Caco-2 (cell line): Measurements from ENCODE around the gene CTAGE1. TPM values are rescaled to one million over a fixed set of nuclear protein-coding genes. Genes with fewer than 3 reads are reported as not detected.
"Not testable (repeated sequence)": the region's sequence is repeated elsewhere in the genome, so short reads cannot be mapped to it uniquely, and the experiment has no call there.

Experiments
- BruUV-seq: library from RNA; stranded (reverse); fragments of 400-500 nt; replicated peaks from 2 replicates; lab custom pipeline; 2021; lab: Mats Ljungman, UMichigan
- CTCF ChIA-PET: fragments of 300-600 bp; sonication (Branson Sonifier 250); formaldehyde crosslinking; loops from one replicate; lab custom pipeline; 2022; ENCODE audit warnings: antibody characterized with exemption; lab: Charles Lee
- POLR2A ChIA-PET: fragments of 300-600 bp; sonication (Branson Sonifier 250); formaldehyde crosslinking; loops from one replicate; lab custom pipeline; 2022; ENCODE audit warnings: antibody characterized with exemption; lab: Charles Lee
- DNase-seq, 2 experiments: peaks; one replicate each; pipeline versions ENCODE4 v3.0.0 to v3.0.0-alpha.2; 2020 to 2022
- H3K27me3 ChIP-seq: replicated peaks from 2 replicates; pipeline ENCODE4 v1.6.0; 2011; ENCODE audit warnings: low read length; ENCODE audit not compliant: control insufficient read depth, insufficient read depth
- H3K36me3 ChIP-seq: 2 replicates; pipeline ENCODE4 v1.5.1; 2011; ENCODE audit warnings: low read length; ENCODE audit not compliant: control insufficient read depth, insufficient read depth
- H3K4me1 ChIP-seq: fragments of 250-450 bp; sonication (Bioruptor Pico); 2 replicates; pipeline ENCODE4 v1.5.1; 2020; ENCODE audit warnings: mild to moderate bottlenecking
- H3K4me3 ChIP-seq: 2 replicates; pipeline ENCODE4 v1.5.1; 2011; ENCODE audit warnings: low read depth, mild to moderate bottlenecking, control low read depth, low read length
- H3K9me3 ChIP-seq: fragments of 250-450 bp; sonication (Bioruptor Pico); 2 replicates; pipeline ENCODE4 v1.5.1; 2020; ENCODE audit warnings: mild to moderate bottlenecking, moderate library complexity
- H3K27ac Mint-ChIP-seq: one replicate; pipeline ENCODE4 v1.8.0; 2022; ENCODE audit warnings: mixed read lengths; ENCODE audit not compliant: unreplicated experiment
- H3K27me3 Mint-ChIP-seq: one replicate; pipeline ENCODE4 v1.8.0; 2022; ENCODE audit warnings: mixed read lengths; ENCODE audit not compliant: insufficient read depth, unreplicated experiment
- H3K36me3 Mint-ChIP-seq: one replicate; pipeline ENCODE4 v1.8.0; 2022; ENCODE audit warnings: mild to moderate bottlenecking, mixed read lengths; ENCODE audit not compliant: insufficient read depth, unreplicated experiment
- H3K4me1 Mint-ChIP-seq: one replicate; pipeline ENCODE4 v1.8.0; 2022; ENCODE audit warnings: low read depth, mixed read lengths; ENCODE audit not compliant: unreplicated experiment
- H3K4me3 Mint-ChIP-seq: one replicate; pipeline ENCODE4 v1.8.0; 2022; ENCODE audit warnings: mild to moderate bottlenecking, moderate library complexity, mixed read lengths; ENCODE audit not compliant: unreplicated experiment
- H3K9me3 Mint-ChIP-seq: one replicate; pipeline ENCODE4 v1.8.0; 2022; ENCODE audit warnings: mixed read lengths; ENCODE audit not compliant: unreplicated experiment
- CTCF ChIP-seq, 2 experiments: fragments of 200-600 bp in 1 of 2; IDR thresholded peaks; 1 replicate in 1 of 2; 2 replicates in 1 of 2; pipeline versions ENCODE4 v1.5.1 to v1.8.0; 2011 to 2022; ENCODE audit warnings: antibody characterized with exemption in 1 of 2, control low read depth in 1 of 2, inconsistent platforms in 1 of 2, low read depth in 1 of 2, low read length in 1 of 2, mild to moderate bottlenecking in 1 of 2, moderate library complexity in 1 of 2; ENCODE audit not compliant: insufficient read depth in 1 of 2, severe bottlenecking in 1 of 2, unreplicated experiment in 1 of 2
- intact Hi-C: fragments of 100-400 bp; cut with micrococcal nuclease; formaldehyde crosslinking; loops from one replicate; pipeline ENCODE4 v1.10.0; 2022; ENCODE audit not compliant: unreplicated experiment
- total RNA-seq: library from RNA; stranded (reverse); gene quantifications from 2 replicates; pipeline ENCODE4 v1.2.3, GENCODE V29; 2022

CTAGE1 gene
- total RNA-seq, 1 experiment from 2014 or later = not detected

DNA sequence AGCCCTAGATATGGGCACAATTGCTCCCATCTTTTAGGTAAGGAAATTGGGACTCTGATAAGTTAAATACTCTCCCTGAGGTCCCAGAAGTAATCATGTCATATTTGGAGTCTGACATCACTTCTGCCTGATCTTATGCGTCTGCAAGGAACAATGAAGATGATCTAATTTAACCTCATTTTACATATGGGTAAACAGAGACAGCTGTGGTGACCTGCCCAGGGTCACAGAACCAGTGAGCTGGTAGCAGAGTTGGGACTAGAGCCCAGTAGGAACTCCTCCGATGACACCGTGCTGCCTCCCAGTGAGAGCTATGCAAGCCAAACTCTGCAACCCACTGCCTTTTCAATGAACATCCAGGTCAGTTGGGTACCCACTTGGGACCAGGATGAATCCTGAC is 17.8 kb downstream of the CTAGE1 start:
- no peaks in the 10 kb centered on the region for H3K36me3 Mint-ChIP-seq
- TF ChIP-seq CTCF (IDR thresholded peaks at IDR 0.05; ENCODE audit: insufficient read depth in 1 of 2, low read depth in 1 of 2, low read length in 1 of 2, severe bottlenecking in 1 of 2, unreplicated experiment in 1 of 2) = no peak
- no peaks in the 10 kb centered on the region for H3K36me3 ChIP-seq
- POLR2A ChIA-PET = no interaction called here
- no peak overlapping the region for H3K27ac Mint-ChIP-seq
- no peaks in the 10 kb centered on the region for H3K9me3 Mint-ChIP-seq
- H3K27me3 Mint-ChIP-seq = no peaks in the 10 kb centered on the region
- H3K4me1 ChIP-seq = no peaks in the 10 kb centered on the region
- H3K4me3 Mint-ChIP-seq = no peak overlapping the region
- DNase-seq = no peak
- H3K27me3 ChIP-seq = no peaks in the 10 kb centered on the region
- BruUV-seq = no TSS peak
- intact Hi-C loops = no loop called here
- H3K9me3 ChIP-seq = peaks cover 10% of the 10 kb centered on the region; the same call in 1 of the 2 replicates
- no peaks in the 10 kb centered on the region for H3K4me1 Mint-ChIP-seq
- CTCF ChIA-PET = no interaction called here
- H3K4me3 ChIP-seq = no peak overlapping the region

DNA sequence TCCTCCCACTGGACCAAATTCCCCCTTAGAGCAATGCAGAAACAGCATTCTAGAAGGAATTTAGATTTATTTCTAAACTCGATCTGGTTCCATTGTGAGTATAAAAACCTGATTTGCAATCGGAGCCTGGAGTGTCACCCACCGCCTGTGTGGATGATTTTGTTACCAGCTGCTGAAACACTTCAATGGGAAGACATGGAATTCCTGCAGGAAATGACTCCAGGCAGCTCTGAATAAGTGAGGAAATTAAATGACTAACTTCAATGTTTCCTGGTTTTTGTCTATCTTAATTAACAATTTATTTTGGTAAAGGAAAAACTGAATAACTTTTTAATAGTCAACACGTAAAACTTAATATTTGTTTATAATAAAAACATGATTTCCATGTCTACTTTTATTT is 19.3 kb downstream of the CTAGE1 start:
- ChIA-PET POLR2A (no interaction called here), CTCF (no interaction called here)
- H3K27ac Mint-ChIP-seq = no peak overlapping the region
- H3K4me3 Mint-ChIP-seq = no peak overlapping the region
- Histone ChIP-seq H3K4me1 (no peaks in the 10 kb centered on the region), H3K9me3 (no peaks in the 10 kb centered on the region), H3K4me3 (no peak overlapping the region), H3K27me3 (no peaks in the 10 kb centered on the region), H3K36me3 (no peaks in the 10 kb centered on the region)
- H3K27me3 Mint-ChIP-seq = no peaks in the 10 kb centered on the region
- no TSS peak for BruUV-seq
- DNase-seq = no peak
- no peak for TF ChIP-seq CTCF (IDR thresholded peaks at IDR 0.05; ENCODE audit: insufficient read depth in 1 of 2, low read depth in 1 of 2, low read length in 1 of 2, severe bottlenecking in 1 of 2, unreplicated experiment in 1 of 2)
- no peaks in the 10 kb centered on the region for H3K36me3 Mint-ChIP-seq
- H3K4me1 Mint-ChIP-seq = no peaks in the 10 kb centered on the region
- intact Hi-C loops = no loop called here
- H3K9me3 Mint-ChIP-seq = no peaks in the 10 kb centered on the region

DNA sequence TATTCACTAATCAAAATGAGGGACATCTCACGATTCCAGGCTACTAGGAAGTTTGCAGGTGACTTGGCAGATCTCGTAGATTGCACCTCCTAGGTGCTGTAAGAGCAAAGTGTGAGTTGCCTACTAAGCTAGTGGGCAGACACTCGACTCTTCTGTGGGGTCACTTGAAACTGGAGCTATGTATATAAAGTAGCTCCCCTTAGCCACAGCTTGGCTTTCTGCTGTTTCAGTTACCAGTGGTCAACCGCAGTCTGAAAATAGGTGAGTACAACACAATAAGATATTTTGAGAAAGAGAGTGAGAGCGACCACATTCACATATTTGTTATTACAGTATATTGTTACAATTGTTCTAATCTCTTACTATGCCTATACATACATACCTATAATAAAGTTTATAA is 23.3 kb downstream of the CTAGE1 start:
- intact Hi-C loops = no loop called here
- TF ChIP-seq CTCF (IDR thresholded peaks at IDR 0.05; ENCODE audit: insufficient read depth in 1 of 2, low read depth in 1 of 2, low read length in 1 of 2, severe bottlenecking in 1 of 2, unreplicated experiment in 1 of 2) = no peak
- H3K9me3 ChIP-seq = no peaks in the 10 kb centered on the region
- no peaks in the 10 kb centered on the region for H3K36me3 Mint-ChIP-seq
- H3K27me3 ChIP-seq = no peaks in the 10 kb centered on the region
- ChIA-PET POLR2A (no interaction called here), CTCF (no interaction called here)
- BruUV-seq = no TSS peak
- H3K27me3 Mint-ChIP-seq = no peaks in the 10 kb centered on the region
- DNase-seq = no peak
- no peak overlapping the region for H3K27ac Mint-ChIP-seq
- H3K4me3 ChIP-seq = no peak overlapping the region
- no peak overlapping the region for H3K4me3 Mint-ChIP-seq
- H3K9me3 Mint-ChIP-seq = no peaks in the 10 kb centered on the region
- no peaks in the 10 kb centered on the region; the same call in 1 of the 2 replicates for H3K4me1 ChIP-seq
- H3K4me1 Mint-ChIP-seq = no peaks in the 10 kb centered on the region
- no peaks in the 10 kb centered on the region for H3K36me3 ChIP-seq

DNA sequence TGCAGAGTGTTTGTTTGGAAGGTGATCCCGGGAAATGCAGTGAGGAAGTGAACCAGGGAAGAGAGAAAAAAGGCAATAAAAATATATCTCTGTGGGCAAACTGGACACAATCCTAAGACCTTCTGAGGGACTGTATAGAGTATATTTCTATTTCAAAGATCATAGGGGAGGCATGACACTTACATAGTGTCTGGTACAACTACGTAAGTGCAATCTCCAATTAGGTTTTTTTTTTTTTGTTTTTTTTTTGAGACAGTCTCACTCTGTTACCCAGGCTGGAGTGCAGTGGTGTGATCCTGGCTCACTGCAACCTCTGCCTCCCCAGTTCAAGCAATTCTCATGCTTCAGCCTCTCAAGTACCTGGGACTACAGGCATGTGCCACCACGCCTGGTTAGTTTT is 24.6 kb downstream of the CTAGE1 start:
- H3K4me3 Mint-ChIP-seq, H3K4me1 Mint-ChIP-seq, intact Hi-C loops, DNase-seq, H3K36me3 Mint-ChIP-seq, H3K27me3 ChIP-seq, H3K9me3 Mint-ChIP-seq, H3K27me3 Mint-ChIP-seq, CTCF ChIA-PET, H3K36me3 ChIP-seq, H3K4me1 ChIP-seq, H3K9me3 ChIP-seq, H3K4me3 ChIP-seq, POLR2A ChIA-PET, H3K27ac Mint-ChIP-seq, BruUV-seq: not testable (repeated sequence)
